Esophagus muscularis mucosa (tissue), 4 donors: ENCODE results near the gene CCR6.

ENCODE experiments used
- EP300 ChIP-seq: sonication (generic); formaldehyde crosslinking; IDR thresholded peaks from one replicate; pipeline ENCODE4 v1.6.1; 2017; ENCODE audit warnings: antibody characterized with exemption
- POLR2A ChIP-seq: fragments of 450-650 bp; IDR thresholded peaks from one replicate; pipeline ENCODE4 v1.6.1; 2017; ENCODE audit warnings: antibody characterized with exemption, moderate library complexity, mild to moderate bottlenecking, low read depth
- POLR2AphosphoS5 ChIP-seq, 2 donors: sonication (generic); formaldehyde crosslinking; IDR thresholded peaks; one replicate each; pipeline ENCODE4 v1.6.1; 2017; ENCODE audit warnings: antibody characterized with exemption in 2 of 2
- TF ChIP-seq, protein P1 (sequence below), 3 experiments: fragments of 200-600 bp in 2 of 3; fragments of 450-650 bp in 1 of 3; sonication (generic) in 2 of 3; IDR thresholded peaks; one replicate each; pipeline ENCODE4 v1.5.1; 2017 to 2019; ENCODE audit warnings: antibody characterized with exemption in 3 of 3, mild to moderate bottlenecking in 2 of 3, moderate library complexity in 1 of 3

DNA sequence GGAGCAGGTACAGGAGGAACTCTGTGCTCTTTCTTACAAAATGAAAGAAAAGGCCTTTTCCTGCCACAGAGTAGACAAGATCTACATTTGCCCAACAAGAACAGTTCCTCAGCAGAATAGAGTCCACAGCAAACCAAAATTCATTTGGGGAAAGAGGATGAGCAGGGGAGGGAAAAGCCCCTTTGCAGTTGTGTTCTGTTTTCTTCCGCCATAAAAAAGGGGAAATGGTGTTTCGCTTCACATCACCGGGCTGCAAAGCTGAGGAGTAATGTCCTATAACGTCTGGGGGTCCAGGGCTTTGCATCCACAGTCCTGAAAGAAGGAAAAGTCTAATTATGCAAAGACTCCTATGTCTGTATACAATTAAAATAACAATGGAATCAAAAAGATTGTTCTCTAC is 35.0 kb downstream of the CCR6 start, which contains the start of gene GPR31:
- TF ChIP-seq, protein P1, sequence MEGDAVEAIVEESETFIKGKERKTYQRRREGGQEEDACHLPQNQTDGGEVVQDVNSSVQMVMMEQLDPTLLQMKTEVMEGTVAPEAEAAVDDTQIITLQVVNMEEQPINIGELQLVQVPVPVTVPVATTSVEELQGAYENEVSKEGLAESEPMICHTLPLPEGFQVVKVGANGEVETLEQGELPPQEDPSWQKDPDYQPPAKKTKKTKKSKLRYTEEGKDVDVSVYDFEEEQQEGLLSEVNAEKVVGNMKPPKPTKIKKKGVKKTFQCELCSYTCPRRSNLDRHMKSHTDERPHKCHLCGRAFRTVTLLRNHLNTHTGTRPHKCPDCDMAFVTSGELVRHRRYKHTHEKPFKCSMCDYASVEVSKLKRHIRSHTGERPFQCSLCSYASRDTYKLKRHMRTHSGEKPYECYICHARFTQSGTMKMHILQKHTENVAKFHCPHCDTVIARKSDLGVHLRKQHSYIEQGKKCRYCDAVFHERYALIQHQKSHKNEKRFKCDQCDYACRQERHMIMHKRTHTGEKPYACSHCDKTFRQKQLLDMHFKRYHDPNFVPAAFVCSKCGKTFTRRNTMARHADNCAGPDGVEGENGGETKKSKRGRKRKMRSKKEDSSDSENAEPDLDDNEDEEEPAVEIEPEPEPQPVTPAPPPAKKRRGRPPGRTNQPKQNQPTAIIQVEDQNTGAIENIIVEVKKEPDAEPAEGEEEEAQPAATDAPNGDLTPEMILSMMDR (IDR thresholded peaks at IDR 0.05), result no peak
- TF ChIP-seq EP300, result no peak
- no peak for TF ChIP-seq POLR2AphosphoS5 (IDR thresholded peaks at IDR 0.05)
- TF ChIP-seq POLR2A, result no peak
